GM21447 (cell line): ENCODE data around the gene MAS1.
A peak's percentile ranks its signal among the peaks of the same experiment; 100 is the strongest.
"Not testable (repeated sequence)": the region's sequence is repeated elsewhere in the genome, so short reads cannot be mapped to it uniquely, and the experiment has no call there.

Experiments
- ATAC-seq: cut with Tn5 transposase; IDR thresholded peaks from one replicate; pipeline ENCODE4 v1.9.1; 2021; ENCODE audit not compliant: unreplicated experiment

MAS1 gene

DNA sequence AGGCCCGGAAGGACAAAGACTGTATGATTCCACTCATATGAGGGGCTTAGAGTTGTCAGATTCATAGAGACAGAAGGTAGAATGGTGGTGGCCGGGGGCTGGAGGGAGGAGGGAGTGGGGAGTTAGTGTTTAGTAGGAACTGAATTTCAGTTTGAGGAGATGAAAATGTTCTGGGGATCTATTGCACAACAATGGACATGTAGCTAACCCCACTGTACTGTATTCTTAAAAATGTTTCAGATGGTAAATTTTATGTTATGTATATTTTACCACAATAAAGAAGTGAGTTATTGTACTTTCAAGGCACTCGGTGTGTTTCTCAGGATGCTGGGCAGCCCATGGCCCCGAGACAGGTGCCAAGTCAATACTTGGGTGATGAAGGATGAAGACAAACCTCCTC is 25.4 kb downstream of the MAS1 start:
- no peak for ATAC-seq

- no peak for ATAC-seq
Measured at GRCh38 chr6:159916752-159917151, 26.0 kb downstream of the MAS1 start.

- ATAC-seq = no peak
Measured at GRCh38 chr6:159919011-159919511, 28.3 kb downstream of the MAS1 start.

DNA sequence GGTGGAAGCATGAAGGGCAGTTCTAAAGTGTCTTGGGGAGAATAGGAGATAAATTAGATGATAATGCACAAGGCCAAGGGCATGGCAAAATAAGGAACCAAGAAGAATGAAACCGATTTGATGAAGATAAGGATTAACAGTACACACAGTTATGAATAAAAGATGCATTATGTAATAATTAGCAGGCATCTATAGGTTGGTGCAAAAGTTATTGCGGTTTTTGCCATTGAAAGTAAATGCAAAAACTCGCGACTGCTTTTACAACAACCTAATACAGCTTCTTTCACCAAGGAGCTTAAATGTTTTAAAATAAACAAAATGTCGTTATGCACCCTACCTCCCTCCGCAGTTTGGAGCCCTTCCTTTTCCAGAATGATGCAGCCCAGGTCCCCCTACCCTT is 29.0 kb downstream of the MAS1 start:
- no peak for ATAC-seq

GRCh38 chr6:159924150-159924549 is 33.4 kb downstream of the MAS1 start:
- not testable (repeated sequence) for ATAC-seq

DNA sequence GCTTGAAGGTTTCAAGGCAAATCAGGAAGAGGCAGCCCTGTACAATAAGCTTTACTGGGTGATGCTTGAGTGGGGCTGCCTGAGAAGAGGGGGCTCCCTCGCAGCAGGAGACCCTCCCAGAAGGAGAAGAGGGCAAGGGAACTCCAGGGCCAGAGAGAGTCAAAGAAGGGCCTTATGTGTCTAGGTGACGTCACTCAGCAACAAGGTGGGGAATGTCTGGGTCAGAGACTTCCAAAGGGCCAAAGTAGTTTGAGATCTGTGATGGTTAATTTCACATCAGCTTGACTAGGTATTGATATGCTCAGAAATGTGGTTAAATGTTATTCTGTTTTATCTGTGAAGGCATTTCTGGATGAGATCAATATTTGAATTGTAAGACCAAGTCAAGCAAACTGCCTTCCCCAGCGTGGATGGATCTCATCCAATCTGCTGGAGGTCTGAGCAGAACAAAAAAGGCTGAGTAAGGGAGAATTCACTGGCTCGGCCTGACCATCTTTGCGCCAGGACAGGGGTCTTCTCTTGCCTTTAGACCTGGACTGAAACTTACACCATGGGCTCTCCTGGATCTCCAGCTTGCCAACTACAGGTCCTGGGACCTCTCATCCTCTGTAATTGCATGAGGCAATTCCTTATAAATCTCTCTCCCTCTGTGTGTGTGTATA is 35.9 kb downstream of the MAS1 start:
- no peak for ATAC-seq

- ATAC-seq = peak; percentile 50
Measured at GRCh38 chr6:159929819-159930218, 39.0 kb downstream of the MAS1 start.

DNA sequence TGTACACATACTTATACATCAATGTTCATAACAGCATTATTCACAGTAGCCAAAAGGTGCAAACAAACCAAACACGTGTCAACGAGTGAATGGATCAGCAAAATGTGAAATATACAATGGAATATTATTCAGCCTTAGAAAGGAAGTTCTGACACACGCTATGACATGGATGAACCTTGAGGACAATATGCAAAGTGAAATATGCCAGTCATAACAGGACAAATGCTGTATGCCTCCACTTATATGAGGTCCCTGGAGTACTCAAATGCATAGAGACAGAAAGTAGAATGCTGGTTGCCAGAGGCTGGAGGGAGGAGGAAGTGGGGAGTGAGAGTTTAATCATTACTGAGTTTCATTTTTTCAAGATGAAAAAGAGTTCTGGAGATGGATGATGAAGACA is 40.3 kb downstream of the MAS1 start:
- peak; percentile 87 for ATAC-seq

DNA sequence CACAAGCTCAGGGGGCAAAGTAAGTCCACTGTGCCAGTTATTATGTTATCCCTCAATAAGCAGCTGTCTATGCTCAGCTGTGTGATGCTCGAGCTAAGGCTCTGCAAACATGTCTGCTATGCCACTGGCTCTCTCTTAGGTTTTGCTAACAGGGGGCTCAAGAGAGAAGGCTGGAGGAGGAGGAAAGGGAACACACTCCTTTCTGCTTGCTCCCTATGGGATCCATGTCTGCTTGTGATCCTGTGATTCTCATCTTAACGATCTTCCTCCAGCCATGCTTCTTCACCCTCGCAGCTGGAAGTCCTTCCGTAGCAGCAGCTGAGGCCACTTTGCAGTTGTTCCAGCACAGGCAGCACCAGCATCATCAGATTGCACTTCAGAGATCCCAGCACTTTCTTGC is 41.1 kb downstream of the MAS1 start:
- no peak for ATAC-seq

- ATAC-seq = no peak
Measured at GRCh38 chr6:159933077-159933476, 42.3 kb downstream of the MAS1 start.

DNA sequence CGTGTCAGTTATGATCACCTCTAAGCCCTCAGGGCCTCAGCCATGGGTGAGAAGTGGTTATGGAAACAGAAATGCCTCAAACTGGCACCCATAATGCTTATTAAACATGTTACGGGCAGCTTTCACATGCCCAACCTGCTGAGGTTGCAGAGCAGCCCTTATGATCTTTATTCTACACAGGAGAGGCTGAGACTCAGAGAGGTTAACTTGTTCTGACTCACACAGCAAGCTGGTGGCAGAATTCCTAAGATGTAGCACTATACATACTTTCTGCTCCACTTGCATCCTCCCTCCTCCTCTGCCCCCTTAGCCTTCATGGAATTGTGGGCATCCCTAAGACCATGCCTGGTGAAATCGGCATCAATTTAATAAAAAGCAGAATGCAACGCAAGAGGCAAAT is 43.4 kb downstream of the MAS1 start:
- ATAC-seq = no peak

DNA sequence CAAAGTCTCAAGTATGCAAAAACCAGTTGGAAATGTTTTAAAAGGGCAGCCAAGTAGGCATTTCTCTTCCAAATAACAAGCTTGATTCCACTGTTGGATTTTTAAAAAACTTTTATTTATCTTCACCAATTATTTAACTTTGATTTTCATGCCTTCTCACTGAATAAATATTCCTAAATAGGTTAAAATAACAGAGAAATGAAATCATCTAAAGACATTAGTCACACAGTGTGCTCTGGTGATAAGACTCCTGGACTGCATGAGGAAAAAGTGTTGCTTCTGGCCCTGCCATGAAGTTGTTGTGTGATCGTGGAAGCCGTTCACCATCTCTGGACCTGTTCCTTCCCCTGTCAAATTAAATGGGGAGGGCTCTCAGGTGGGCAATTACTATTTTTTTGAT is 44.3 kb downstream of the MAS1 start:
- no peak for ATAC-seq

DNA sequence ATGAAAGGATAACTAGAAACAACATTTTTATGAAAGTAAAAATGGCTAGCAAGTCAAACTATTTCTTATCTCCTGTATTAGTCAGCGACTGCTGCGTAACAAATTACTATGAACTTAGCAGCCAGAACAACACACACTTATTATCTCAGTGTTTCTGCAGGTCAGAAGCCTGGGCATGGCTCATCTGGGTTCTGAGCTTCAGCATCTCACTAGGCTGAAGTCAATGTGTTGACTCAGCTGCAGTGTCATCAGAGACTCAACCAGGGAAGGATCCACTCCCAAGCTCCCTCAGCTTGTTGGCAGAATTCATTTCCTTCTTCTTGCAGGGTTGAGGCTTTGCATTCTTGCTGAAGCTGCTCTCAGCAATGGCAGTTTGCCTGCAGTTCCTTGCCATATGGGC is 44.8 kb downstream of the MAS1 start:
- ATAC-seq = no peak

- ATAC-seq = no peak
Measured at GRCh38 chr6:159939591-159940016, 48.8 kb downstream of the MAS1 start.
